ENCODE measurements around the gene TRERF1.

GRCh38 chr6:42254505-42254904 lies 197.2 kb downstream of the TRERF1 start:
- TF ChIP-seq CTCF (IDR thresholded peaks at IDR 0.05) (no peak), EP300 (IDR thresholded peaks at IDR 0.05; ENCODE audit: low read depth) (no peak), POLR2A (IDR thresholded peaks at IDR 0.05) (no peak), POLR2AphosphoS5 (IDR thresholded peaks at IDR 0.05) (no peak)

All from transverse colon (tissue), 4 donors.